NCI-H510A (cell line): ENCODE data around the gene TPCN2.

Experiments used
- DNase-seq: peaks from one replicate; lab custom pipeline; 2025; lab: John Stamatoyannopoulos, UW

The TPCN2 gene

GRCh38 chr11:69010964-69011623 is 37.6 kb upstream of the TPCN2 start:
- peak; percentile 59 for DNase-seq

DNA sequence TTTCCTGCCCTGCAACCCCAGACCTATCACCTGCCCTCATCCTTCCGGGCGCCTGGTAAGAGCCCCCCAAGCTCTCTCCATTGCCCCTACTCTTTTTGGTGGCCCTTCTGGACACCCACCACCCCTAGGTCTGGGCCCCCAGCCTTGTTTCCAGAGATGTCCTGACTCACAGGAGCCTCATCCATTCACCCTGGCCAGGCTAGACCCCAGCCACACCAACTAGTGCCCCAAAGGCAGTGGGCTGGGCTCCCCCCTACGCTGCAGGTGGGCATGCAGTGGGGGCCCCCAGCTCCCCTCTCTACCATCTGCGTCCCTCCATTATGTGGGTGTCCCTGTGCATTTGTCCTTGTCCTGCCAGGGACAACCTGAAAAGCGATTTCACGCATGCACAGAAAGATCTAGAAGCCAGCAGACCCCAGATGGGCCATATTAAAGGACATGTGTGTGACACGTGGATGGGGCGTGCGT is 37.1 kb upstream of the TPCN2 start:
- no peak for DNase-seq

DNA sequence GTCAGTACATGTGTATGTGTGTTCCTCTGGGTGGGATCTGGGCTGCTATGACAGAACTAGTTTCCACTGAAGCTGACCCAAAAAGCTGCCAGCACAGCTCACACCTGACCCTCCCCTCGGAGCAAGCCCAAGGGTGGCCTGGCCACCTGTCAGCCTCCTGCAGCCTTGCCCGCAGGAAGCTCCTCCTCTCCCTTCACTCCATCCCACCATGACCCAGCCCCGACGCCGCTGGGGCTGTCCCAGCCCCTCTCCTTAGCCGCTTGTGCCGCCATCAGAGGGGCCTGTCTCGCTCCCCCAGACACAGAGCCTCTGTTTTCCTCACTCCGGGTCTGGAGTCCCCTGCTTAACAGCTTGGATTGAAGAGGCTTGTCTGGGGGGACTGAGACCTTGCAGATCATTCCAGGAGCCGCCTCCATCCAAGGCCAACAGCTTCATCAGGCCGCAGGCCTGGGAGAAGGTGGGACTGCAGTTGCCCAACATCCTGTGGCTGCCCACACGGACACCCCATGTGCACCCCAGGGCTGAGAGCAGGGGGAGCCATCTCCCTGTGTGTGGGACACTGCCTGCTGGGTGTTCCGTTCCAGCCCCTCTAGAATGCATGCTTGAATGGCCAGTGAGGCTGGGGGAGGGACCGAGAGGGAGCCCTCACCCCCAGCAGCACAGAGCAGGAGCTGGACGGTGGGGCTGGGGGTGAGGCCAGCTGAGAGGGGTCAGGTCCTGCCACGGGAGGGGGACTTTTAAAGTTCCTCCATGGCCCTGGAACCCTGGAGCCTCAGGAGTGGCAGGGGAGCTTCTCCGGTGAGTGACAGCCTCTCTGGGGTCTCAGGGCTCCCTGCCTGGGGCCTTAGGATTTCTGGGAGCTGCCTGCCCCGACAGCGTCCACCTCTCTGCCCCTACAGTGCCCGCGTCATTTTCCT is 36.4 kb upstream of the TPCN2 start:
- no peak for DNase-seq

- no peak for DNase-seq
Observed at GRCh38 chr11:69013009-69013951, 35.5 kb upstream of the TPCN2 start, which contains the start of gene MRGPRF. MRGPRF (minus strand) TSS chr11:69013246; CDS start chr11:69009901, 3,345 bp downstream.

DNA sequence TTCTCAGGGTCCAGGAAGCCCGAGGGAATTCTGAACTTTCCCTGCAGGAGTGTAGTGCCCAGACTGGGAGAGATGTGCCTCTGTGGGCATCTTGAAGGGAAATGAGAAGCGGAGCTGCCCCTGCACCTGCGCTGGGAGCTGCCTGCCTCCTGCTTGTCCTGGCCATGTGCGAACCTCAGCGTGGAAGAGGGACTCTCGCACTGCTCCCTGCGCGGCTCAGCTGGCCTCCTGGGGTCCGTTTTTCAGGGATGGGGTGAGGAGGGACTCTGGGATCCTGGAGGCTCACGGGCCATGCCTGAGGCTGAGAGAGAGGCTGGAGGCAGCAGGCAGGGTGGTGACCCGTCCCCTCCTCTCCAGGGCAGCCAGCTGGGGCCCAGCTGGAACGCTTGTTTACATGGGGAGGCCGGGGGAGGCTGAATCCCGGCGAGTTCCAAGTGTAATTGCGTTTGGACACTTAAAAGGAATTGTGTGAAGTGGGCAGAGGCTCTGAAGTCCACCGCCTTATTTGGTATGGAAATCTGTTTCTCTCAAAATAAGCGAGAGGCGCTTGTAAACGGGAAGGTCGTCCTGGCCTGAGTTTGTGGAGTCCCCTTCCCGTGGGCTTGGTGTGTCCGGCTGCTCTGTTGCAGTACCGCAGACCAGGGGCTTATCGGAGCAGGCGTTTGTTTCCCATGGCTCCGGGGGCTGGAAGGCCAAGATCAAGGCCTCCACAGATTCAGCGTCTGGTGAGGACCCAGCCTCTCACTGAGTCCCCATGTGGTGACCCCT is 34.5 kb upstream of the TPCN2 start:
- DNase-seq = peak; percentile 13

DNA sequence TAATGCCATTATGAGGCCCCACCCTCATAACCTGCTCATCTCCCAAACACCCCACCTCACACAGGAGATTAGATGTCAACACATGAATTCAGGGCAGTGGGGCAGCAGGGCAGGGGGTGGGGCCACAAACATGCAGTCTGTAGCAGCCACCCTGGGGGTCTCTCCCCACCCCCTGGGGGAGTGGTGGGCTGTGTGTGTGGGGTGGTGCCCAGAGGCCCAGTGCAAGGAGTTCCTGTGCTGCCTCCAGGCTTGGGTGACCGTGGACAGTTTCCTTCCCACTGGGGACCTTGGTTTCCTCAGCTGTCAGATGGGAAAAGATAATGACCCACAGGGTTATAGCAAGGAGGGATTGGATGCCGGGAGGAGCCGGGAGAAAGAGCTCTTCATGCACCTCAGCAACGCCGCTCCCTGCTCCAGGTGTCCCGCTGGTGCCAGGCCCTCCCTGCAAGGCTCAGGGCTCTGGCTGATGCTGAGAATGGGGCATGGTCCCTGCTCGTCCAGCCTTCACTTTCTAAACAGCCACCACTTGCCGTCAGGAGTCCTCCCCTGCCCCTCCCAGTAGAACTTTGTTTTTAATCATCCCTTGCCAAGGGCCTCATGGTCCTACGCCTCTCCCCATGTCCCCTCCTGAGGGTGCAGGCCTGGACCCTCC is 33.7 kb upstream of the TPCN2 start:
- no peak for DNase-seq

DNA sequence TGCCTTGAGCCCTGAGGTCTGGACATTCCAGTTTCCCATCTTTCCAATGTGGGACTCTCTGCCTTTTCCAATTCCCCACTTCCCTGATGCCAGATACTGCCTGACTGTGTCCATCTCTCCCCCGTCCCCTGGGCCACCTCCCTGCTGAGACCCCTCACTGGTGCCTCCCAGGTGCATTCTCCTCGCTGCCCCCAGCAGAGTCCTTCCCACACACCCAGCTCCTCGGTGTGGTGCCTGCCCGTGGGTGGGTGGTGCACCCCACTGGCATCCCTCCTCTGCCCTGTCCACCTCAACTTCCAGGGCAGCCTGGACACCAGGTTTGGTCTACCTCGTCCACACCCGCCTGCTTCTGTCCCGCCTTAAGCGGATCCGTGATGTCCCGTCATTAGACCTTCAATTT is 30.8 kb upstream of the TPCN2 start:
- DNase-seq = no peak

DNA sequence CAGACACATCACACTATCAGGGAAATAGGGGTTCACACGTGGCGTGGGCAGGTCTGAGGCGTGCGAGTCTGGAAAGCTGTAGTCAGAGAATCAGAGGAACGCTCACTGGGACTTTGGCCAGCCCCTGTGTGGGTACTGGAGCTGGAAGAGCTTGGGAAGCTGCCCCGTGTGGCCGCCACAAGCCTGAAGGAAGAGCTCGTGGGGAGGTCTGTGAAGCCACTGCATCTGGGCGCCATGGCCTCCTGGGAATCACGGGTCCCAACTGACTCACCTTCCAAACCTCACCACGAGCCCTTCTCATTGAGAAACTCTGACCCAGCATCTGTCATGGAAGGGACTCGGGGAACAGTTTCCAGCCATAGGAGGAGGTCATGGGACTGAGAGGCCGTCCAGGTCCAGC is 29.8 kb upstream of the TPCN2 start:
- no peak for DNase-seq

DNA sequence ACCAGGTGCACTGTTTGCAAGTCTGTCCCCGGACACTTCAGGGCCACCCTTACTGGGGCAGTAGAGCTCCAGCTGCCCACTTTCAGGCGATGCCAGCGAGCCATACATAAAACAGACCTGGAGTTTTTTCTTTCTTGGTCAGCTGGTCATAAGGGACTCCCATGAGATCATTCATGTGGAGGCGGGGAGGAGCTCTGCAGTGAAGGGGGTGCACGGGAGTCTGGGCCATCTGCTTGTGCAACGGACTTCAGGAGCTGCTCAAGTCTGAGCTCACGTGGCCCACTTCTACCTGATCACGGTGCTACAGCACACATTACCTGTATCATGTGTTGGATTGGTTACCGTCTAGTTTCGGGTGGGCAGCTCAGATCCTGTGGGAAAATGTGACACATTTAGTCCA is 26.5 kb upstream of the TPCN2 start:
- no peak for DNase-seq

DNA sequence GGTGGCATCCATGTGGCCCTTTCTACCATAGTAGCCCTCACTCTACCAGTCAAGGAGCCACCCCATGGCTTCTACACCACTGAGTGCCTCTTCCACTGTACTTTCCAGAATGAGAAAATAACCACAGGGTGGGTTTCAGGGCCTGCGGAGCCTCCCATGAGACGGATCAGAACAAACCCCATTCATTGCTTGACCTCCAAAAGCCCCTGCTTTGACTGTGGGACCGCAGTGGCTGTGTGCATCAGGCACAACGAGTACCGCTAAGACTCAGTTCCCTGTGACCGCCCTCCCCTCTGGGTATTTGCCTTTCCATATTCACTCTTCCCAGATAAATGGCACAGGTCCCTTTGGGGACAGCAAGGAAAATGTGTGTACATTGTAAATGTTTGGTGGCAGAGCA is 24.2 kb upstream of the TPCN2 start:
- DNase-seq = no peak

DNA sequence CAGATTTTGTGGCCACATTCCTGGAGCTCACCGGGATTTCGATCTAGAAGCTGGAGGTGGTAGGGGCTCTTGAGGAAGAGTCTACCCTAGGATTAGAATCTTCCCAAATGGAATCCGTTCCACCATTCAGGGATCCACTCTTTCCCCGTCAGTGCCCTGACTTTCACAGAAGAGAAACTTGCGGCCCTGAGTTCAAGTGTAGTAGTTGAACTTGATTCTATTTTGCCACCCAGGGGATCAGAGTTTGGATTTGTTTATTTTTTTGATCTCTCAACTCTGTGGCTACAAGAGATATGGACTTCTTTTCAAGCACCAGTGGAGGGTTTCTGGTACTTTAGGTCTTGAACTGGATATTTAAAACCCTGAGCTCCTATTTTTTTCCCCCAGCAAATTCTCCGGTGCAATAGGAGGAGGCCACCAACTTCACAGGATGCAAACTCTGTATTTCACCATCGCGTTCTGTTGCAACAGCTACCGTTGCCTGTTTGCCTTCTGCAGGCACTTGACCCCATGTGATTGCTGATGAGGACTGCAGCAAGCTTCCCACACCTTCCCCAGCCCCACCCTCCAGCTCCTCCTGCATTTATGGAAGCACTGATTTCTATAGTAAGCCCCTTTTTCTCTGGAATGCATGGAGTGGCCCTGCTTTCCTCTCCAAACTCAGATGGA is 20.9 kb upstream of the TPCN2 start:
- peak; percentile 13 for DNase-seq

DNA sequence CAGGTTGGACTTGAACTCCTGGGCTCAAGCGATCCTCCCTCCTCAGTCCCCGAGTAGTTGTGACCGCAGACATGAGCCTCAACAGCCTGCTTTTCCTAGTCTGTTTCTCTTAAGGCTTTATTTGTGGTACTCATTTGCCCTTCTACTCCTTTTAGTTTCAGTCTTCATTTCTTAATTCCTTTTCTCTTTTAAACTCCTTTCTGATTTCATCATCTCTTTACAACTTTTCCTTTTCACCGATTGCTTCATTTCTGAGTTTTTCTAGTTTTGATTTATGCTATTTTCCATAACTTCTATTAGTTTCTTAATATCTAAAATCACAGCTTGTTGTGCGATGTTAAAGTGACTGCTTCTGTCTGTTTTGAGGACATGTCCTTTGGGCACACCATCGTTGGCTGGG is 18.4 kb upstream of the TPCN2 start:
- DNase-seq = no peak

- DNase-seq = no peak
Observed at GRCh38 chr11:69032833-69033232, 15.9 kb upstream of the TPCN2 start.

DNA sequence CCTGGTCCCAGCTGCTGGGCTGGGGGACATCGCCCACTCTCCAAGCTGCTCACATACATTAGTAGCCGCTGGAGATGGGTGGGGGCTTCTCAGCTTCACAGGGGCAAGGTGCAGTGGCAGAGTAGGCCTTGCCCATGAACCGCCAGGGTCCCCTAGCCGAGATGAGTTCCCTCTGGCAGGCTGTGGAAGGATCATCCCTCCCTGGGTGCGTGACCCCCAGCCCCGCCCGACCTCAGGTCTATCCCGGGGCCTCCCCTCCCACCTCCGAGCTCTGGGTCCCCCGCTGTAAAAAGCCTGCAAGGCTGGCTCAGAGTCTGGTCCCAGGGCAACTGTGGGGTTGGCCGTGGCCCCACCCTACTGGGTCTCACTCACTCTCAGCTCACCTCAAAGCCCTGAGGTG is 15.3 kb upstream of the TPCN2 start:
- no peak for DNase-seq

DNA sequence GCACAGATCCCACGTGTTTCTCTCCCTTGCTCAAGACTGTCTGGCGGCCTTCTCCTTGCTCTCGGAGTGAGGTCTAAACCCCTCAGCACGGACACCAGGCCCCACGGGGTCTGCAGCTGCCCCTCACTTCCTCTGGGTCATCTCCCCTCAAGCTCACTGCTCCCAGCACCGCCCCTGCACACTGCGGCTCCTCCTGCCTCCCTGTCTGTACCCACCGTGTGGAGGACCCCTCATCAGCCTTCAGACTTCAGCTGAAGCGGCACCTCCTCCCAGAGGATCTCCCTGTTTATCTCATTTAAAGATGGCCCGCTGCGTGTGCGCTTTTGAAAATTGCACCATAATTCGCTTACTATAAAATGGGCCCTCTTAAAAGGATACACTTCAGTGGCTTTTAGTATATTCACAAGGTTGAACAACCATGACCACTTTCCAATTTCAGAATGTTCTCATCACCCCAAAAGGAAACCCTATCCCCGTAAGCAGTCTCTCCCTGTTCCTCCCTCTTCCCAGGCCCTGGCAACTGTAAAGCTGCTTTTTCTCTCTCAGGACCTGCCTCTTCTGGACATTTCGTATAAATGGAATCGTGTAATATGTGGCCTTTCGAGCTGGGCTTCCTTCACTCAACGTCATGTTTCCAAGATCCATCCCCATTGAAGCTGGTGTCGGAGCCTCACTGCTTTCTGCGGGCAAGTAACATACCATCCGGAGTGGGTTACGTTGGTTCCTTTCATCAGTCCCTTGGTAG is 14.4 kb upstream of the TPCN2 start:
- DNase-seq = no peak

- DNase-seq = no peak
Observed at GRCh38 chr11:69035150-69035945, 13.4 kb upstream of the TPCN2 start.

DNA sequence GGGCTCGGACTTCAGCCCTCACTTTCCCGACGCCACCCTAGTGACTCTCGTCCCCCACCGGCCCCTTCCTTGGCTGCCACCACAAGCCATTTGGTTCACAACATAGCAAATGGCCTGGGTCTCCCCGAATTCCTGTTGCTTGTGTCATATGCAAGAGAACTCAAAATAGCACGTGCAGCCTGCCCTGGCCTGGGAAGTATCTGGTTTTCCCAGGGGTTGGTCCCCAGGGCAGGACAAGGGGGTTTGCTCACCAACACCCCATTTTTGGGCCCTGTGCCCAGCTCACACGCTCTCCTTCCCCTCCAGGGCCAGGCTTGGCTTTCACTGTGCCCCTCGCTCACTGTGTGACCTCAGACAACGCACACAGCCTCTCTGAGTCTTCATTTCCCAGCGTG is 12.8 kb upstream of the TPCN2 start:
- DNase-seq = no peak

- no peak for DNase-seq
Observed at GRCh38 chr11:69037074-69037473, 11.7 kb upstream of the TPCN2 start.

- DNase-seq = no peak
Observed at GRCh38 chr11:69037544-69037943, 11.2 kb upstream of the TPCN2 start.
